IMR-90 (cell line): Measurements from ENCODE around the gene GRAMD1B. TPM values are rescaled to one million over a fixed set of nuclear protein-coding genes. Genes with fewer than 3 reads are reported as not detected.

ENCODE experiments used
- ATAC-seq: fragments of 200-7000 bp; cut with Tn5 transposase; 2 replicates; pipeline ENCODE4 v1.9.1; 2020; ENCODE audit warnings: low read depth, mild to moderate bottlenecking, moderate library complexity
- BruUV-seq: library from RNA; stranded (reverse); fragments of 400-500 nt; replicated peaks from 2 replicates; lab custom pipeline; 2021; lab: Mats Ljungman, UMichigan
- CTCF ChIA-PET: fragments of 300-600 bp; formaldehyde crosslinking; extraction: SDS; loops from one replicate; lab custom pipeline; 2021; ENCODE audit warnings: antibody characterized with exemption; lab: Yijun Ruan, JAX
- POLR2A ChIA-PET: fragments of 300-600 bp; sonication (Branson Sonifier 250); formaldehyde crosslinking; loops from one replicate; lab custom pipeline; 2022; ENCODE audit warnings: antibody characterized with exemption; ENCODE audit not compliant: unreplicated experiment; lab: Charles Lee
- DNase-seq: peaks from one replicate; pipeline ENCODE4 v3.0.0; 2013
- H2AFZ ChIP-seq: replicated peaks from 2 replicates; pipeline ENCODE3; 2013; ENCODE audit warnings: low read length, mild to moderate bottlenecking; ENCODE audit not compliant: poor library complexity
- H2AK5ac ChIP-seq: 2 replicates; pipeline ENCODE4 v1.6.1; 2013; ENCODE audit warnings: low read depth, low read length, inconsistent platforms
- H2AK9ac ChIP-seq: replicated peaks from 2 replicates; pipeline ENCODE3; 2013; ENCODE audit warnings: mild to moderate bottlenecking, low read depth, low read length, moderate library complexity; ENCODE audit not compliant: poor library complexity
- H2BK120ac ChIP-seq: 2 replicates; pipeline ENCODE4 v1.6.1; 2013; ENCODE audit warnings: low read depth, low read length, inconsistent platforms
- H2BK15ac ChIP-seq: 3 replicates; pipeline ENCODE4 v1.6.1; 2013; ENCODE audit warnings: low read depth, low read length, inconsistent platforms
- H2BK20ac ChIP-seq: 2 replicates; pipeline ENCODE4 v1.6.1; 2013; ENCODE audit warnings: low read depth, mild to moderate bottlenecking, inconsistent platforms, low read length, moderate library complexity
- H2BK5ac ChIP-seq: 2 replicates; pipeline ENCODE4 v1.6.1; 2013; ENCODE audit warnings: mild to moderate bottlenecking, low read depth, low read length, inconsistent platforms; ENCODE audit not compliant: poor library complexity, severe bottlenecking
- H3K14ac ChIP-seq: replicated peaks from 2 replicates; pipeline ENCODE4 v1.6.1; 2013; ENCODE audit warnings: low read depth, low read length, inconsistent platforms
- H3K18ac ChIP-seq: 2 replicates; pipeline ENCODE4 v1.6.1; 2013; ENCODE audit warnings: low read depth, low read length, control low read depth
- H3K23ac ChIP-seq: 2 replicates; pipeline ENCODE4 v1.6.1; 2013; ENCODE audit warnings: low read depth, low read length, inconsistent platforms
- H3K27ac ChIP-seq: 2 replicates; pipeline ENCODE4 v1.5.1; 2013; ENCODE audit warnings: mild to moderate bottlenecking, control low read depth, low read length; ENCODE audit not compliant: insufficient read depth
- H3K27me3 ChIP-seq: 2 replicates; pipeline ENCODE4 v1.6.1; 2013; ENCODE audit warnings: low read length; ENCODE audit not compliant: control insufficient read depth, insufficient read depth
- H3K36me3 ChIP-seq: 2 replicates; pipeline ENCODE4 v1.6.1; 2013; ENCODE audit warnings: low read length, mixed read lengths; ENCODE audit not compliant: control insufficient read depth, insufficient read depth
- H3K4ac ChIP-seq: 2 replicates; pipeline ENCODE4 v1.6.1; 2013; ENCODE audit warnings: low read depth, low read length, inconsistent platforms
- H3K4me1 ChIP-seq: 2 replicates; pipeline ENCODE4 v1.6.1; 2013; ENCODE audit warnings: low read length, mixed read lengths; ENCODE audit not compliant: control insufficient read depth, insufficient read depth
- H3K4me2 ChIP-seq: 2 replicates; pipeline ENCODE4 v1.6.1; 2013; ENCODE audit warnings: low read depth, mild to moderate bottlenecking, control low read depth, low read length, moderate library complexity
- H3K4me3 ChIP-seq: 2 replicates; pipeline ENCODE4 v1.5.1; 2013; ENCODE audit warnings: low read depth, mild to moderate bottlenecking, control low read depth, low read length, moderate library complexity; ENCODE audit not compliant: insufficient read depth
- H3K56ac ChIP-seq: 2 replicates; pipeline ENCODE4 v1.6.1; 2013; ENCODE audit warnings: low read length, inconsistent platforms; ENCODE audit not compliant: insufficient read depth; ENCODE audit errors: extremely low read depth
- H3K79me1 ChIP-seq, 2 experiments: 2 replicates each; pipeline ENCODE4 v1.6.1; 2013; ENCODE audit warnings: low read length in 2 of 2, inconsistent platforms in 1 of 2, low read depth in 1 of 2
- H3K9ac ChIP-seq: 2 replicates; pipeline ENCODE4 v1.6.1; 2013; ENCODE audit warnings: low read depth, low read length, control low read depth
- H3K9me1 ChIP-seq: 2 replicates; pipeline ENCODE4 v1.6.1; 2013; ENCODE audit warnings: low read length, inconsistent platforms; ENCODE audit not compliant: insufficient read depth
- H3K9me3 ChIP-seq: 2 replicates; pipeline ENCODE4 v1.6.1; 2013; ENCODE audit warnings: low read length; ENCODE audit not compliant: control insufficient read depth, insufficient read depth
- H4K20me1 ChIP-seq: 2 replicates; pipeline ENCODE4 v1.6.1; 2013; ENCODE audit warnings: low read length, inconsistent platforms; ENCODE audit not compliant: insufficient read depth
- H4K5ac ChIP-seq: 2 replicates; pipeline ENCODE4 v1.6.1; 2013; ENCODE audit warnings: mild to moderate bottlenecking, low read depth, low read length, control low read depth
- H4K8ac ChIP-seq, 2 experiments: 2 replicates each; pipeline ENCODE4 v1.6.1; 2013; ENCODE audit warnings: low read depth in 2 of 2, low read length in 2 of 2, control low read depth in 1 of 2, inconsistent platforms in 1 of 2
- H4K91ac ChIP-seq: 2 replicates; pipeline ENCODE4 v1.6.1; 2013; ENCODE audit warnings: low read depth, low read length, inconsistent platforms; ENCODE audit not compliant: insufficient read depth
- BHLHE40 ChIP-seq: fragments of 150-350 bp; IDR thresholded peaks from 2 replicates; pipeline ENCODE4 v1.6.1; 2016; ENCODE audit warnings: mild to moderate bottlenecking, low read depth, low read length
- CEBPB ChIP-seq: IDR thresholded peaks from 2 replicates; pipeline ENCODE4 v1.6.1; 2012; ENCODE audit warnings: low read depth, low read length, improper control_type of control experiment
- CHD1 ChIP-seq: IDR thresholded peaks from 2 replicates; pipeline ENCODE4 v1.6.1; 2012; ENCODE audit warnings: low read depth, low read length, improper control_type of control experiment
- ELK1 ChIP-seq: fragments of 150-350 bp; IDR thresholded peaks from 2 replicates; pipeline ENCODE4 v1.6.1; 2016; ENCODE audit warnings: low read depth, mild to moderate bottlenecking, low read length, moderate library complexity, borderline replicate concordance
- FOS ChIP-seq: fragments of 150-350 bp; IDR thresholded peaks from 2 replicates; pipeline ENCODE4 v1.6.1; 2016; ENCODE audit warnings: low read depth, low read length
- MAFK ChIP-seq: IDR thresholded peaks from 2 replicates; pipeline ENCODE4 v1.6.1; 2012; ENCODE audit warnings: low read depth, low read length, improper control_type of control experiment
- MAZ ChIP-seq: IDR thresholded peaks from 2 replicates; pipeline ENCODE4 v1.6.1; 2012; ENCODE audit warnings: low read depth, mild to moderate bottlenecking, low read length, improper control_type of control experiment, moderate library complexity, borderline replicate concordance
- MXI1 ChIP-seq: IDR thresholded peaks from 2 replicates; pipeline ENCODE4 v1.6.1; 2012; ENCODE audit warnings: low read depth, mild to moderate bottlenecking, low read length, moderate library complexity, borderline replicate concordance
- NFE2L2 ChIP-seq: fragments of 150-350 bp; IDR thresholded peaks from 2 replicates; pipeline ENCODE4 v1.6.1; 2016; ENCODE audit warnings: low read depth, mild to moderate bottlenecking, low read length
- POLR2A ChIP-seq: IDR thresholded peaks from 2 replicates; pipeline ENCODE4 v1.6.1; 2012; ENCODE audit warnings: mild to moderate bottlenecking, low read depth, low read length
- RAD21 ChIP-seq: IDR thresholded peaks from 2 replicates; pipeline ENCODE4 v1.6.1; 2012; ENCODE audit warnings: low read length, improper control_type of control experiment
- RCOR1 ChIP-seq: IDR thresholded peaks from 2 replicates; pipeline ENCODE4 v1.6.1; 2012; ENCODE audit warnings: mild to moderate bottlenecking, low read length, improper control_type of control experiment; ENCODE audit not compliant: insufficient replicate concordance
- RFX5 ChIP-seq: IDR thresholded peaks from 2 replicates; pipeline ENCODE4 v1.8.0; 2012; ENCODE audit warnings: low read depth, mild to moderate bottlenecking, low read length, moderate library complexity
- SMC3 ChIP-seq: fragments of 150-350 bp; IDR thresholded peaks from 2 replicates; pipeline ENCODE4 v1.6.1; 2016; ENCODE audit warnings: low read depth, mild to moderate bottlenecking, antibody characterized with exemption, low read length, moderate library complexity
- WGBS, 2 experiments: methylation state at CpG; one replicate each; pipeline versions ENCODE4 v1.1.5 to v1.1.7; 2013; ENCODE audit warnings: missing lambda C conversion rate in 2 of 2; ENCODE audit not compliant: insufficient read length in 1 of 2; ENCODE audit errors: extremely low coverage in 2 of 2; 5-methylcytosine and 5-hydroxymethylcytosine counted together
- dilution Hi-C: fragments of 300-500 bp; cut with HindIII; formaldehyde crosslinking; loops from one replicate; pipeline ENCODE4 v1.14.3; 2018; ENCODE audit warnings: low sequenced_read_pairs; ENCODE audit not compliant: unreplicated experiment
- in situ Hi-C: fragments of 300-500 bp; cut with MboI; formaldehyde crosslinking; loops from 3 replicates; pipeline ENCODE4 v1.14.3; 2019; ENCODE audit warnings: low sequenced_read_pairs, inconsistent platforms, mixed read lengths
- intact Hi-C: fragments of 100-400 bp; cut with micrococcal nuclease; formaldehyde crosslinking; loops from 2 replicates; pipeline ENCODE4 v1.10.0; 2022
- polyA plus RNA-seq, 3 experiments: library from polyadenylated mRNA; depleted of rRNA; stranded (reverse); fragments of >200 nt; gene quantifications; 2 replicates each; pipeline ENCODE4 v1.2.3, GENCODE V29; 2012; ENCODE audit warnings: low replicate concordance in 1 of 3
- total RNA-seq: library from RNA; depleted of rRNA; stranded (reverse); fragments of >200 nt; gene quantifications from 2 replicates; pipeline ENCODE4 v1.2.3, GENCODE V29; 2012
- TF ChIP-seq, protein P1 (sequence below): fragments of 150-350 bp; IDR thresholded peaks from 2 replicates; pipeline ENCODE4 v1.6.1; 2017; ENCODE audit warnings: mild to moderate bottlenecking, antibody characterized with exemption, low read length, low read depth
- TF ChIP-seq, protein P2 (sequence below): conservative IDR thresholded peaks from 2 replicates; pipeline ENCODE4 v1.5.1; 2012; ENCODE audit warnings: mild to moderate bottlenecking, low read depth, low read length, improper control_type of control experiment

Gene GRAMD1B
- total and polyA plus RNA-seq, 2 of the 4 experiments (the other 2 are of a cell fraction) = 7.1 to 7.2 TPM

DNA sequence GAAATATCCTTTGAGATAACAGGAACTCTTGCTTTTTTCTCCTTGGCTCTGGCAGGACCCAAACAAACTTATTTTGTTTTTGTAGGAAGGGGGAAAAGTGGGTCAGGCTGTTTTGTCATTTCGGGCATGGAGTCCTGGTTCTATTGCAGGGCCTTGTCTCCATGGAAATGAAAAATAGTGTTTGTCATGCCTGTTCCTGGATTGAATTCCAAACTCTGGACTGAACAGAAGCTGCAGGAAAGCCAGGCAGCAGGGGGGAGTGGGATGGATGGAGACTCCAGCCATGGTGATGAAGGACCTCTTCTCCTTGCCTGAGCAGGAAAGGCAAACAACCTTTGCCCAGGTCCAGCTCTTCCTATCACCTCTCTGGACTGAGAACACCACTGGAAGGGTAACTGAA, 137.4 kb downstream of the GRAMD1B start:
- H3K4me3 ChIP-seq = no peak overlapping the region
- H3K9me1 ChIP-seq = no peaks in the 10 kb centered on the region; the same call in 1 of the 2 replicates
- WGBS, 2 experiments = no CpG with 5 or more reads among the region's 1 CpG
- BruUV-seq = no TSS peak
- no peak overlapping the region for H3K56ac ChIP-seq
- H3K9ac ChIP-seq = no peak overlapping the region
- no peak overlapping the region for H2AK9ac ChIP-seq
- no peak overlapping the region for H3K14ac ChIP-seq
- no peak overlapping the region for H2BK5ac ChIP-seq
- no peak overlapping the region for H4K8ac ChIP-seq
- H3K18ac ChIP-seq = no peak overlapping the region
- H3K79me1 ChIP-seq = peaks cover 8 to 9% of the 10 kb centered on the region in 2 experiments; a peak in 3 of 4 replicates
- H3K4me2 ChIP-seq = no peak overlapping the region
- dilution Hi-C loops = no loop called here
- no peaks in the 10 kb centered on the region for H3K36me3 ChIP-seq
- H3K27ac ChIP-seq = no peak overlapping the region
- CTCF ChIA-PET = interaction anchor here (0.8 kb wide), 1 partner anchor 9 kb away, joined by 3 read pairs; no protein-coding TSS in a partner anchor
- H3K23ac ChIP-seq = no peak overlapping the region
- H3K4ac ChIP-seq = no peak overlapping the region
- no peaks in the 10 kb centered on the region for H3K27me3 ChIP-seq
- POLR2A ChIA-PET = no interaction called here
- no peak overlapping the region for H2BK15ac ChIP-seq
- in situ Hi-C loops = loop anchor here (5.0 kb wide), 1 partner anchor 50 kb away; no protein-coding TSS in a partner anchor
- H2AK5ac ChIP-seq = no peak overlapping the region
- no peaks in the 10 kb centered on the region for H3K9me3 ChIP-seq
- no peaks in the 10 kb centered on the region for H4K20me1 ChIP-seq
- no peak for ATAC-seq
- intact Hi-C loops = no loop called here
- no peak overlapping the region for H2AFZ ChIP-seq
- H2BK20ac ChIP-seq = no peak overlapping the region
- no peak overlapping the region for H2BK120ac ChIP-seq
- no peak overlapping the region for H4K91ac ChIP-seq
- no peak overlapping the region for H4K5ac ChIP-seq
- DNase-seq = no peak
- TF ChIP-seq, protein P1, sequence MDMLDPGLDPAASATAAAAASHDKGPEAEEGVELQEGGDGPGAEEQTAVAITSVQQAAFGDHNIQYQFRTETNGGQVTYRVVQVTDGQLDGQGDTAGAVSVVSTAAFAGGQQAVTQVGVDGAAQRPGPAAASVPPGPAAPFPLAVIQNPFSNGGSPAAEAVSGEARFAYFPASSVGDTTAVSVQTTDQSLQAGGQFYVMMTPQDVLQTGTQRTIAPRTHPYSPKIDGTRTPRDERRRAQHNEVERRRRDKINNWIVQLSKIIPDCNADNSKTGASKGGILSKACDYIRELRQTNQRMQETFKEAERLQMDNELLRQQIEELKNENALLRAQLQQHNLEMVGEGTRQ = no peak
- no peak for TF ChIP-seq CHD1
- no peak for TF ChIP-seq MXI1
- TF ChIP-seq, protein P2, sequence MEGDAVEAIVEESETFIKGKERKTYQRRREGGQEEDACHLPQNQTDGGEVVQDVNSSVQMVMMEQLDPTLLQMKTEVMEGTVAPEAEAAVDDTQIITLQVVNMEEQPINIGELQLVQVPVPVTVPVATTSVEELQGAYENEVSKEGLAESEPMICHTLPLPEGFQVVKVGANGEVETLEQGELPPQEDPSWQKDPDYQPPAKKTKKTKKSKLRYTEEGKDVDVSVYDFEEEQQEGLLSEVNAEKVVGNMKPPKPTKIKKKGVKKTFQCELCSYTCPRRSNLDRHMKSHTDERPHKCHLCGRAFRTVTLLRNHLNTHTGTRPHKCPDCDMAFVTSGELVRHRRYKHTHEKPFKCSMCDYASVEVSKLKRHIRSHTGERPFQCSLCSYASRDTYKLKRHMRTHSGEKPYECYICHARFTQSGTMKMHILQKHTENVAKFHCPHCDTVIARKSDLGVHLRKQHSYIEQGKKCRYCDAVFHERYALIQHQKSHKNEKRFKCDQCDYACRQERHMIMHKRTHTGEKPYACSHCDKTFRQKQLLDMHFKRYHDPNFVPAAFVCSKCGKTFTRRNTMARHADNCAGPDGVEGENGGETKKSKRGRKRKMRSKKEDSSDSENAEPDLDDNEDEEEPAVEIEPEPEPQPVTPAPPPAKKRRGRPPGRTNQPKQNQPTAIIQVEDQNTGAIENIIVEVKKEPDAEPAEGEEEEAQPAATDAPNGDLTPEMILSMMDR = no peak
- TF ChIP-seq MAZ = no peak
- no peak for TF ChIP-seq POLR2A
- TF ChIP-seq RAD21 = no peak
- no peak for TF ChIP-seq MAFK
- TF ChIP-seq RFX5 = no peak
- no peak for TF ChIP-seq RCOR1
- no peak for TF ChIP-seq BHLHE40
- TF ChIP-seq NFE2L2 = no peak
- no peak for TF ChIP-seq SMC3
- no peak for TF ChIP-seq ELK1
- no peak for TF ChIP-seq FOS
- no peak for TF ChIP-seq CEBPB
- H3K4me1 ChIP-seq = no peaks in the 10 kb centered on the region
